Mucosa of descending colon (tissue), 3 donors: Measurements from ENCODE around the gene UNC5CL. TPM values are rescaled to one million over a fixed set of nuclear protein-coding genes. Genes with fewer than 3 reads are reported as not detected.

ENCODE experiments used
- ATAC-seq: fragments of 200-7000 bp; cut with Tn5 transposase; one replicate; pipeline ENCODE4 v1.9.1; 2020; ENCODE audit warnings: mild to moderate bottlenecking, moderate library complexity
- DNase-seq, 3 donors: peaks; one replicate each; pipeline ENCODE4 v3.0.0-alpha.2; 2020
- H3K36me3 ChIP-seq: fragments of 200-600 bp; one replicate; pipeline ENCODE4 v1.8.0; 2021; ENCODE audit warnings: low read depth, mild to moderate bottlenecking
- H3K4me1 ChIP-seq: fragments of 200-600 bp; one replicate; pipeline ENCODE4 v1.8.0; 2021; ENCODE audit warnings: low read depth, mild to moderate bottlenecking
- H3K4me3 ChIP-seq: fragments of 200-600 bp; one replicate; pipeline ENCODE4 v1.8.0; 2021; ENCODE audit warnings: mild to moderate bottlenecking
- H3K9me3 ChIP-seq: fragments of 200-600 bp; one replicate; pipeline ENCODE4 v1.8.0; 2021; ENCODE audit warnings: mild to moderate bottlenecking
- CTCF ChIP-seq: fragments of 200-600 bp; IDR thresholded peaks from one replicate; pipeline ENCODE4 v1.8.0; 2022; ENCODE audit warnings: antibody characterized with exemption, mild to moderate bottlenecking
- intact Hi-C, 2 donors: fragments of 100-400 bp; cut with DNase I in 1 of 2; cut with micrococcal nuclease in 1 of 2; formaldehyde crosslinking; loops; one replicate each; pipeline versions ENCODE4 v1.11.0 to v1.11.1; 2022; cut with DNase I, micrococcal nuclease
- total RNA-seq, 3 donors: library from RNA; stranded (reverse); fragmentation: NEBNext Ultra II Directional in 2 of 3; extraction: Animal tissue kit (Norgen Biotek cat#: 25700) in 2 of 3; gene quantifications; one replicate each; pipeline versions ENCODE4 v1.2.1 to v1.2.4, GENCODE V29; 2021 to 2023
- donor health status: DM: no; HTN: no; CAD: no; lungs with moderate emphysema.
- donor health status: DM: no; HTN: no; CAD: no.
- donor health status: DM: no; HTN: yes; CAD: no.

The UNC5CL gene
- total RNA-seq, 3 donors from 2014 or later = 3.4 to 9.7 (median 7.4) TPM

- no peaks in the 10 kb centered on the region for H3K36me3 ChIP-seq
- no peak overlapping the region for H3K4me3 ChIP-seq
- ATAC-seq (peak; percentile 47), DNase-seq (peak in 2 of 3 donors; percentile 69 to 90)
- peak; percentile 73 for TF ChIP-seq CTCF
- no peaks in the 10 kb centered on the region for H3K9me3 ChIP-seq
- H3K4me1 ChIP-seq = peaks cover 27% of the 10 kb centered on the region
- intact Hi-C loops = loop anchor here in 1 of 2 donors (5.0 kb wide), 1 partner anchor 60 kb away; no protein-coding TSS in a partner anchor
Observed at GRCh38 chr6:41066867-41067304, 27.9 kb upstream of the UNC5CL start.

DNA sequence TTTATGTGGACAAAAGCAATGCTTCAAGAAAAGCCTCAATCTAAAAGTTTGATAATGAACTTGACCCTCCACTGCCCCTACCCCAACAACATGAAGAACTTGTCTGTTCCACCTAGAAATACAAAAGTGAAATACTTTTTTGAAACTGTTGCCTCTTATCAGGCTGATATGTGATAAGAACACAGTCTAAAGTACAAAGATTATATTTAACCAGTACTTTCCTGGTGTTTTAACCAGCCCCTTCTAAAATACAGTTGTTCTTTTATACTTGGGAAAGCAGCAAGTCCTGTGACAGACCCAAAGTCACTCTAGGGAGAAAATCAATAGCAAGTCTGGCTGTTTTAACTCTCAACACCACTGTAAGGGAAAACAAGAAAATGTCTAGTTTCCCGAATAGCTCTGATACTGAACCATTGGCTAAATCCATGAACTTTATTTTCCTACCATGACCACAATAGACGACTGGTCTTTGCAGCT is 26.6 kb upstream of the UNC5CL start:
- H3K4me1 ChIP-seq = peaks cover 21% of the 10 kb centered on the region
- ATAC-seq (peak; percentile 72), DNase-seq (no peak)
- intact Hi-C loops = loop anchor here in 1 of 2 donors (5.0 kb wide), 1 partner anchor 58 kb away; no protein-coding TSS in a partner anchor
- no peaks in the 10 kb centered on the region for H3K36me3 ChIP-seq
- no peak for TF ChIP-seq CTCF
- no peak overlapping the region for H3K4me3 ChIP-seq
- no peaks in the 10 kb centered on the region for H3K9me3 ChIP-seq

DNA sequence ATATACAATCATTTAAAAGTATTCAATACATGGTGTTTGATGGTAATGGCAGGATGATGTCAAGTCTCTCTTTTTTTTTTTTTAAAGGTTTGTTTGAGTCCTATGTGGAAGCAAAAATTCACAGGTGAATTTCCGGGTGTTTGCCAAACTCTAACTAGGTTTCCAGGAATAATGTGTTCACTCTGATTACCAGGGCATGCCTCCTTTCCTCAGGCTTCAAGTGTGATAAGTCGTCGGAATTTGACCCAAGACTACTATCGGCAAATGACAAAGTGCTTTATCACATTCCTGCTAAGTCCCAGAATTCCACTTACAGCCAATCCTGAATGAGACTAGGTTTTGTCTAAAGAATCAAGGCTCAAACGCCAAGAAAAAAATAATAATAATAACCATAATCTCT is 25.8 kb upstream of the UNC5CL start:
- H3K4me1 ChIP-seq = peaks cover 17% of the 10 kb centered on the region
- intact Hi-C loops = loop anchor here in 1 of 2 donors (5.0 kb wide), 1 partner anchor 58 kb away; no protein-coding TSS in a partner anchor
- ATAC-seq (peak; percentile 80), DNase-seq (no peak)
- TF ChIP-seq CTCF = no peak
- H3K4me3 ChIP-seq = no peak overlapping the region
- no peaks in the 10 kb centered on the region for H3K36me3 ChIP-seq
- no peaks in the 10 kb centered on the region for H3K9me3 ChIP-seq

- TF ChIP-seq CTCF = no peak
- no peaks in the 10 kb centered on the region for H3K36me3 ChIP-seq
- no peak overlapping the region for H3K4me3 ChIP-seq
- no peaks in the 10 kb centered on the region for H3K9me3 ChIP-seq
- H3K4me1 ChIP-seq = peaks cover 17% of the 10 kb centered on the region
- no peak for DNase-seq
- peak; percentile 39 for ATAC-seq
- intact Hi-C loops = no loop called here
Observed at GRCh38 chr6:41063884-41064285, 24.9 kb upstream of the UNC5CL start.

- intact Hi-C loops = no loop called here
- H3K9me3 ChIP-seq = no peaks in the 10 kb centered on the region
- no peaks in the 10 kb centered on the region for H3K36me3 ChIP-seq
- no peak overlapping the region for H3K4me3 ChIP-seq
- peaks cover 17% of the 10 kb centered on the region for H3K4me1 ChIP-seq
- no peak for TF ChIP-seq CTCF
- no peak for DNase-seq
- ATAC-seq = no peak
Observed at GRCh38 chr6:41062056-41062455, 23.0 kb upstream of the UNC5CL start.
